Stimulated activated CD8-positive, alpha-beta memory T cell treated with anti-CD3 and anti-CD28 coated beads, Interleukin-15, amount 100 ng/mL, for 24 hours (primary cell): ENCODE measurements around the gene CCL14.
"Not testable (repeated sequence)": the region's sequence is repeated elsewhere in the genome, so short reads cannot be mapped to it uniquely, and the experiment has no call there.

Source experiments
- DNase-seq: peaks from one replicate; pipeline ENCODE4 v3.0.0-alpha.2; 2020; ENCODE audit warnings: low read depth

CCL14 gene

GRCh38 chr17:35986643-35987042 lies at the start of gene CCL14:
Gene CCL14 (minus strand): TSS chr17:35986729. CDS start chr17:35986649, 80 bp downstream.
- DNase-seq: no peak

DNA sequence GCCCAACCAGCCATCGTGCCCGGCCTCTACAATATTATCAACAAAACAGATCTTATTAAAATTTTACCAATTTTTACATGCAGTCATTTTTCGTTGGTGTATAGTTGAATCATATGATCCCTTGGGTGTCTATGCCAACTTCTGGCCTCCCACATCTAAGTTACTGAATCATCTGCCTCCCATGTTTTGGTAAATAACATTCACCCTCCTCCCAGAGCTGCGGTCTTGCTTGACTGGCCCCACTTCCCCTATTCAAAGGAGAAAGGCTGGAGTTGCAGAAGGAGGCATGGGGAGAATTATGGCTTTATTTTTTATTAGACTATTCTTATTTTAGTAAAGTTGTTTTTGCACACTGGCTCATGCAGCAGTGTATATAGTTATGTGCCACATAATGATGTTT lies 49.7 kb upstream of the CCL14 start:
- DNase-seq: no peak

GRCh38 chr17:36034127-36034526 lies 47.6 kb upstream of the CCL14 start:
- no peak for DNase-seq

- DNase-seq: no peak
These were observed 44.4 kb upstream of the CCL14 start for GRCh38 chr17:36030956-36031355.

GRCh38 chr17:36027761-36028160 lies 41.2 kb upstream of the CCL14 start:
- DNase-seq: no peak

- no peak for DNase-seq
These were observed 37.8 kb upstream of the CCL14 start for GRCh38 chr17:36024106-36024869.

DNA sequence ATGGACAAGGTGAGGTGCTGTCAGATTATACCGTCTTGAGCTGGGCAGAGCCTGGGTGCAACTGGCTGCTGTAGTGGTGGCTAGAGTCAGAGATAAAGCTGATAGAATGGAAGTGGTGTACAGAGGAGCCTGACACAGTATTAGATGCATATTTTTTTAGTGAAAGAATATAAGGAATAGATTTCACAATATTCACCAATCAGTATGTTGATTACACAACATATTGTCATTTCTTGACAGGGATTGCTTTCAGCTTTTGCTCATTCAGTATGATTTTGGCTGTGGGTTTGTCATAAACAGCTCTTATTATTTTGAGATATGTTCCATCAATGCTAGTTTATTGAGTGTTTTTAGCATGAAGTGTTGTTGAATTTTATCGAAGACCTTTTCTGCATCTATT lies 32.9 kb upstream of the CCL14 start:
- DNase-seq: no peak

GRCh38 chr17:36017799-36018198 lies 31.3 kb upstream of the CCL14 start, which contains the start of gene CCL23:
Gene CCL23 (minus strand): TSS chr17:36017972. CDS start chr17:36017897, 75 bp downstream.
- no peak for DNase-seq

DNA sequence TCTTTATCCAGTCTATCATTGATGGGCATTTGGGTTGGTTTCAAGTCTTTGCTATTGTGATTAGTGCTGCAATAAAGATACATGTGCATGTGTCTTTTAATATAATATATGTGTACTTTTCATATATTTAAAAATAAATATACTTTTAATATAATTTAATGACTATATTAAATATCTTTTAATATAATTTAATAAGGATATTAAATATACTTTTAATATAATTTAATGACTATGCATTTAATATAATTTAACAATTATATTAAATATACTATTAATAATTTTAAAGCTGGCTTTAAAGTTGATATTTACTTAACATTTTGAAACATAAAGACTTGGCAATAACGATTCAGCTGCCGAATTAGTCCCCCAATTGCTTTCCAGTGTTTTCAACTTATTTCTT lies 30.0 kb upstream of the CCL14 start:
- DNase-seq: no peak

DNA sequence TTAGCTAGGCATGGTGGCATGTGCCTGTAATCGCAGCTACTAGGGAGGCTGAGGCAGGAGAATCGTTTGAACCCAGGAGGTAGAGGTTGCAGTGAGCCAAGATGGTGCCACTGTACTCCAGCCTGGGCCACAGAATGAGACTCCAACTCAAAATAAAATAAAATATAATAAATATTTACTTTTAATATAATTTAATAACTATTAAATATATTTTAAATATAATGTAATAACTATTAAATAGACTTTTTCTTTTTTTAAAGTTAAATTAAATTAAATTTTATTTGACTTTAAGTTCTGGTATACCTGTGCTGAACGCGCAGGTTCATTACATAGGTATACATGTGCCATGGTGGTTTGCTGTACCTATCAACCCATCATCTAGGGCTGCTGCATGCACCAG lies 29.4 kb upstream of the CCL14 start:
- not testable (repeated sequence) for DNase-seq

GRCh38 chr17:36014946-36015345 lies 28.4 kb upstream of the CCL14 start:
- DNase-seq: no peak

DNA sequence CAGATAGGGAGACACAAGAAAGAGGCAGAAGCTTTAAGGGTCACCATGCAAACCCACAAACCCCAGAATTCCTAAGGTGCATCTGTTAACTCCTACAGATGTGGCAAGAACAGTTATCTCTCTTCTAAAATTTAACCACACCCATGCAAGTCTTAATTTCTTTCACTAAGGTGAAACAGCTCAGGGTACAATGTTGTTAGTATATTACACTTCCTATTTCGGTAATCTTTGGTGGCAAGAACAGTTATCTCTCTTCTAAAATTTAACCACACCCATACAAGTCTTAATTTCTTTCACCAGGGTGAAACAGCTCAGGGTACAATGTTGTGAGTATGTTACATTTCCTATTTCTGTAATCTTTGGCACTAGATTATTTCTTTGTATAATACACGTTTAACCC lies 24.7 kb upstream of the CCL14 start:
- DNase-seq: no peak

- no peak for DNase-seq
These were observed 22.6 kb upstream of the CCL14 start for GRCh38 chr17:36008998-36009665.

DNA sequence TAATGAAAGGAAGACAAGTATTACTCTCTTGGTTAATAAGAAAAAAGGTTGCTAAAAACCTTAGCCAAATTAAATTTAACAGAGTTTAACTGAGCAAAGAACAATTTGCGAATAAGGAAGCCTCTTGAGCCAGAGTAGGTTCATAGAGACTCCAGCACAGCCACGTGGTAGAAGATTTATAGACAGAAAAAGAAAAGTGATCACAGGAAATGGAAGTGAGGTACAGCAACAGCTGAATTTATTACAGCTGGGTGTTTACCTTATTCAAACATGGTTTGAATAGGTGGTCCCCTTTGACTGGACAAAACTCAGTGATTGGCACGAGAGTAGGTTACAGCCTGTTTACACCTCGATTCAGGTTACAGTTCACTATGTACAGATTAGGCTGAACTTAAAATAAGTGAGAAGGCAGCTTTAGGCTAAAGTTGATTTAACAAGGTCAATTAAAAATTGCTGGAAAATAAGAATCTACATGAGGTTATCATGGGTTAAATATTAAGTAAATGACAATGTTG lies 18.1 kb upstream of the CCL14 start:
- DNase-seq: no peak

DNA sequence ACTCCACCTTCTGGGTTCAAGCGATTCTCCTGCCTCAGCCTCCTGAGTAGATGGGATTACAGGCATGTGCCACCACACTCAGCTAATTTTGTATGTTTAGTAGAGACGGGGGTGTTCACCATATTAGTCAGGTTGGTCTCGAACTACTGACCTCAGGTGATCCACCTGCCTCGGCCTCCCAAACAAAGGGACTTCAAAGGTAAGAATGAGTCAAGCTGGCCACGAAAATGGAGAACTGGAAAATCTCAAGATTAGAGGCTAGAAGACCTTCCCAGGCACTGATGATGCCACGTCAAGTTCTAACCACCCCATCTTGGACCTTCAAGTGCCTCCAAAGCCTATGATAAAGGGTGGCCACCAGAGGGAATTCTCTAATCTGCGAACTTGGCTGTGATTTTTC lies 16.1 kb upstream of the CCL14 start:
- no peak for DNase-seq

DNA sequence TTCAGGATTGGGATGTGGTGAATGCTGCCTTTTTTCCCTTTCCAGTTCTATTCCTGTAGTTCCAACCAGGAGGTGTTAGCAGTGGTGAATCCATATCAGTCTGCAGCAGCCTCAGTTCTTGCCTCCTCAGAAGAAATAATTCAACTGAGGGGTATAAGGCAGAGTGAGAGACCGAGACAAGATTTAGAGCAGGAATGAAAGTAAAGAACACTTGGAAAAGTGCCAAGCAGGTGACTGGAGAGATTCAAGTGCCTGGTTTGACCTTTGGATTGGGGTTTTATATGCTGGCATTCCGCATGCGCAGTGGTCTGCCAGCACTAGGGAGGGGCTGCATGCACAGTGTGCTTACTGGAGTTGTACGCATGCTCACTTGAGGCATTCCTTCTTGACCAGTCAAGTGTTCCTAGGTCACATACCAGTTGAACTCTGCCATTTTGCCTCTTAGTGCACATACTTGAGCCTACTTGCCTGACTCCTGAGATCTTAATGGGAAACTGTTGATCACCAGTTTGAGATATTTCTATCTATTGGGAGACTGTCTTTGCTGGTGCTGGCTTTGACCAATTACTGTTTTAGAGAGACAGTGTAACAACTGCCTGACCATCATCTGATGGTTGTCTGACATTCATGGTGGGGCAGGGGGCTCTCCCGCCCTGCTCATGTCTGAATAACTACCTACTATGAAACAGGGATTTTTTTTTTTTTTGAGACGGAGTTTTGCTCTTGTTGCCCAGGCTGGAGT lies 15.5 kb upstream of the CCL14 start:
- no peak for DNase-seq

GRCh38 chr17:36001110-36001771 lies 14.7 kb upstream of the CCL14 start, which contains the start of gene CCL15:
Gene CCL15 (minus strand): TSS chr17:36001553. CDS start chr17:36001492, 61 bp downstream.
- DNase-seq: no peak

- no peak for DNase-seq
These were observed 14.2 kb upstream of the CCL14 start for GRCh38 chr17:36000732-36001109.

DNA sequence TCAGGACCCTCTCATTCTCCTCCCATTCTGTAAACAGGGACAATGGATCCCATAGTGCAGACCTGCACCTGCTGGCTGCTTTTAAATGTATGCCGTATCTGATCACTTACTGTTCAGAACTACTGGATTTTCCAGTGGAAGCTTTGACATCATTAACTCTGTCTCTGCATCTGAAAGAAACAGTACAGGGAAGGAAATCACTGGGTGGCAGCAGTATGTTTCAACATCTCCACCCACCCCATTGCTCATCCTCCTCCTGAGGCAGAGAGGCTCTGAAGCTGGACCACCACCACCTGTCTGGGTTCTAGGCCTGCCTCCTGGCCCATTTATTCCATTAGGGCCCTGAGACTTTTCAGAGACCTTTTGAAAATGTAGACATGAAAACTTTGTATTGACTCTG lies 12.2 kb upstream of the CCL14 start:
- DNase-seq: no peak

- no peak for DNase-seq
These were observed 11.6 kb upstream of the CCL14 start for GRCh38 chr17:35998018-35998545.

GRCh38 chr17:35995346-35995745 lies 8.8 kb upstream of the CCL14 start:
- DNase-seq: not testable (repeated sequence)

GRCh38 chr17:35991075-35991474 lies 4.5 kb upstream of the CCL14 start:
- no peak for DNase-seq
